Gastroesophageal sphincter (tissue), 4 donors: ENCODE data around the gene LPP. TPM values are rescaled to one million over a fixed set of nuclear protein-coding genes. Genes with fewer than 3 reads are reported as not detected.

Experiments
- ATAC-seq: fragments of 150-250 bp; one replicate; pipeline ENCODE4 v1.9.1; 2016; ENCODE audit warnings: mild to moderate bottlenecking, moderate library complexity
- H3K27ac ChIP-seq, 4 donors: fragments of 200-600 bp; sonication (generic) in 3 of 4; 1 replicate in 3 of 4; 2 replicates in 1 of 4; pipeline ENCODE4 v1.5.1; 2016 to 2019
- H3K27me3 ChIP-seq: fragments of 200-600 bp; sonication (generic); one replicate; pipeline ENCODE4 v1.5.1; 2019
- H3K36me3 ChIP-seq, 2 donors: fragments of 200-600 bp; sonication (generic); one replicate each; pipeline ENCODE4 v1.5.1; 2019; ENCODE audit warnings: control low read depth in 1 of 2
- H3K4me1 ChIP-seq, 3 donors: fragments of 200-600 bp; sonication (generic); 1 replicate in 2 of 3; 2 replicates in 1 of 3; pipeline ENCODE4 v1.5.1; 2016 to 2019; ENCODE audit warnings: control low read depth in 2 of 3
- H3K4me3 ChIP-seq, 2 donors: fragments of 200-600 bp; sonication (generic); one replicate each; pipeline ENCODE4 v1.5.1; 2019; ENCODE audit warnings: mild to moderate bottlenecking in 1 of 2, moderate library complexity in 1 of 2
- H3K9me3 ChIP-seq, 3 donors: fragments of 200-600 bp; sonication (generic); one replicate each; pipeline ENCODE4 v1.5.1; 2017 to 2019; ENCODE audit warnings: control low read depth in 2 of 3
- EP300 ChIP-seq: sonication (generic); formaldehyde crosslinking; IDR thresholded peaks from one replicate; pipeline ENCODE4 v1.6.1; 2017; ENCODE audit warnings: antibody characterized with exemption, mild to moderate bottlenecking
- POLR2A ChIP-seq, 2 donors: fragments of 450-650 bp; IDR thresholded peaks; one replicate each; pipeline ENCODE4 v1.6.1; 2017; ENCODE audit warnings: antibody characterized with exemption in 2 of 2, mild to moderate bottlenecking in 2 of 2, moderate library complexity in 1 of 2
- POLR2AphosphoS5 ChIP-seq: sonication (generic); formaldehyde crosslinking; IDR thresholded peaks from one replicate; pipeline ENCODE4 v1.6.1; 2017; ENCODE audit warnings: antibody characterized with exemption
- WGBS, 2 donors: methylation state at CpG; one replicate each; pipeline ENCODE4 v1.1.5; 2018; ENCODE audit warnings: low coverage in 1 of 2; 5-methylcytosine and 5-hydroxymethylcytosine counted together
- total RNA-seq, 4 donors: library from RNA; depleted of rRNA; stranded (reverse); fragments of >200 nt; gene quantifications; one replicate each; pipeline ENCODE4 v1.1.0, GENCODE V29; 2016
- TF ChIP-seq, protein P1 (sequence below), 4 experiments: fragments of 200-600 bp in 2 of 4; fragments of 450-650 bp in 2 of 4; sonication (generic) in 1 of 4; IDR thresholded peaks; one replicate each; pipeline ENCODE4 v1.5.1; 2017 to 2019; ENCODE audit warnings: antibody characterized with exemption in 4 of 4, mild to moderate bottlenecking in 2 of 4, moderate library complexity in 2 of 4

Gene LPP
- total RNA-seq, 4 donors from 2014 or later = 1,243 to 2,297 (median 2,164) TPM

DNA sequence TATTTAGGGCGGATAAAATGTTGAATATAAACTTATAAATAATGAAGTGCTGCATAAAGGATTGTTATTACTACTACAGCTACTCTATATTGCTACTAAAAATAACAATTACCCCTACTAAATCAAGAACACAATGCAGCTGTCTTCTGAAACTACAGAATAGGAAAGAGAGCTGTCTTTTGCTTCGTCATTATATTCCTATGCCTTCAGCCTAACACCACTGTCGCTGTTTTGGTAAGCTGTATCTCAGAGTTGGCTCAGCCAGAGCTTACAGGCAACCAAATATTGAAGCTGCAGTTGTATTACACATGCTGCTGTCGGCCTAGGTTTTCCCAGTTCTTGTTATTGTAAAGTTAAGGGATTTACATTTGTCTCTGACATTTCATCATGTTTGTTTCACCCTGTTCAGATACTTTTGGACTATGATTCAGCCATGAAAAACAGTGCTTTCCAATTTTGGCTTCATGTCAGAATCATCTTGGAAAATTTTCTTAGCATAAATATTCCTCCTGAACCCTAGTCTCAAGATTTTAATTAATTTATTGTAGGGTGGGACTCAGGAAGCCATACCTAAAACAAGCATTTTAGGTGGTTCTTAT, 31.3 kb upstream of the LPP start:
- TF ChIP-seq POLR2AphosphoS5 (no peak), EP300 (no peak), POLR2A (IDR thresholded peaks at IDR 0.05) (no peak)
- TF ChIP-seq, protein P1, sequence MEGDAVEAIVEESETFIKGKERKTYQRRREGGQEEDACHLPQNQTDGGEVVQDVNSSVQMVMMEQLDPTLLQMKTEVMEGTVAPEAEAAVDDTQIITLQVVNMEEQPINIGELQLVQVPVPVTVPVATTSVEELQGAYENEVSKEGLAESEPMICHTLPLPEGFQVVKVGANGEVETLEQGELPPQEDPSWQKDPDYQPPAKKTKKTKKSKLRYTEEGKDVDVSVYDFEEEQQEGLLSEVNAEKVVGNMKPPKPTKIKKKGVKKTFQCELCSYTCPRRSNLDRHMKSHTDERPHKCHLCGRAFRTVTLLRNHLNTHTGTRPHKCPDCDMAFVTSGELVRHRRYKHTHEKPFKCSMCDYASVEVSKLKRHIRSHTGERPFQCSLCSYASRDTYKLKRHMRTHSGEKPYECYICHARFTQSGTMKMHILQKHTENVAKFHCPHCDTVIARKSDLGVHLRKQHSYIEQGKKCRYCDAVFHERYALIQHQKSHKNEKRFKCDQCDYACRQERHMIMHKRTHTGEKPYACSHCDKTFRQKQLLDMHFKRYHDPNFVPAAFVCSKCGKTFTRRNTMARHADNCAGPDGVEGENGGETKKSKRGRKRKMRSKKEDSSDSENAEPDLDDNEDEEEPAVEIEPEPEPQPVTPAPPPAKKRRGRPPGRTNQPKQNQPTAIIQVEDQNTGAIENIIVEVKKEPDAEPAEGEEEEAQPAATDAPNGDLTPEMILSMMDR (IDR thresholded peaks at IDR 0.05) = no peak
- Histone ChIP-seq H3K4me3 (no peak overlapping the region), H3K9me3 (no peaks in the 10 kb centered on the region), H3K36me3 (no peaks in the 10 kb centered on the region), H3K27me3 (no peaks in the 10 kb centered on the region), H3K27ac (peak overlapping the region; percentile 32 to 78 (median 60)), H3K4me1 (peaks cover 0 to 42% (median 6%) of the 10 kb centered on the region in 3 donors)
- no peak for ATAC-seq
- 43 to 75% methylated on average over 4 of the region's 4 CpGs for WGBS, 2 donors

DNA sequence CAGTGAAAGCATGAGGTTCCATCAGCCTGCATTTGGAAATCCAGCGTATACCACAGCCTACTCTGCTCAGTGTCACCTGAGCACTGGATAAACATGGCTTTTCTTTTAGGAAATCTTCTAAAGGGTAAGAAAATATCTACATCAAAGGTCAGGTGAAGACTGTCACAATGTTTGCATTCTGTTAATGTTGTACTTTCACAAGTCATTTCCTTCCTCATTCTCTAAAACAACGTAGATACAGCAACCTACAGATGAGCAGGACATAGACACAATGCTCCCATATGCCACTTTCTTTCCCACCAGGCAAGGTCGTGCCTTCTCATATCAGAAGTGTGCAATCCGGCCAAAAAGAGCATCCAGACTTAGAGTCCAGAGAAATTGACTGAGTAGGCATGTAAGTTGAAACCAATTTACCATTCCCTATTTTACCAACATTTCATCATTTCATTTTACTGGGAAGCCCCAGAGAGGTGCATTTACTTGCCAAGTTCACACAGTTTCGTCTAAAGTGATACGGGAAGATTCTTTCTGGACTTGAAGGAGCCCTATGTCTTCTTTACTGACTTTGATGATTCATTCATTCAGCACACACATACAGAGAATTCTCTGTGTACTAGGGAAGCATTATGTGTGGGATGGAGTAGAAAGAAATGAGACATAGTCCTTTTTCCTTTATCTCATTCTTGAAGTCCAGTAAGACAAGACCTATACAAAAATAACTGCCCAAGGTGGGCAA, 30.6 kb upstream of the LPP start:
- 72 to 73% methylated on average over 5 of the region's 6 CpGs for WGBS, 2 donors
- Histone ChIP-seq H3K36me3 (no peaks in the 10 kb centered on the region), H3K9me3 (no peaks in the 10 kb centered on the region), H3K4me3 (no peak overlapping the region), H3K27me3 (no peaks in the 10 kb centered on the region), H3K27ac (peak overlapping the region; percentile 49 to 78 (median 64)), H3K4me1 (peaks cover 0 to 48% (median 6%) of the 10 kb centered on the region in 3 donors)
- TF ChIP-seq POLR2A (IDR thresholded peaks at IDR 0.05) (no peak), POLR2AphosphoS5 (no peak), EP300 (no peak)
- TF ChIP-seq, protein P1 (IDR thresholded peaks at IDR 0.05) = no peak
- ATAC-seq = no peak

GRCh38 chr3:188124184-188124583, 29.8 kb upstream of the LPP start:
- H3K4me3 ChIP-seq = no peak overlapping the region
- no peaks in the 10 kb centered on the region for H3K36me3 ChIP-seq
- 46 to 57% methylated on average over 2 of the region's 2 CpGs for WGBS, 2 donors
- no peak for ATAC-seq
- H3K9me3 ChIP-seq = no peaks in the 10 kb centered on the region
- peak overlapping the region; percentile 56 to 78 (median 66) for H3K27ac ChIP-seq
- no peaks in the 10 kb centered on the region for H3K27me3 ChIP-seq
- H3K4me1 ChIP-seq = peaks cover 0 to 48% (median 6%) of the 10 kb centered on the region in 3 donors
- TF ChIP-seq EP300 (no peak), POLR2A (IDR thresholded peaks at IDR 0.05) (no peak), POLR2AphosphoS5 (no peak)
- TF ChIP-seq, protein P1 (IDR thresholded peaks at IDR 0.05) = no peak

DNA sequence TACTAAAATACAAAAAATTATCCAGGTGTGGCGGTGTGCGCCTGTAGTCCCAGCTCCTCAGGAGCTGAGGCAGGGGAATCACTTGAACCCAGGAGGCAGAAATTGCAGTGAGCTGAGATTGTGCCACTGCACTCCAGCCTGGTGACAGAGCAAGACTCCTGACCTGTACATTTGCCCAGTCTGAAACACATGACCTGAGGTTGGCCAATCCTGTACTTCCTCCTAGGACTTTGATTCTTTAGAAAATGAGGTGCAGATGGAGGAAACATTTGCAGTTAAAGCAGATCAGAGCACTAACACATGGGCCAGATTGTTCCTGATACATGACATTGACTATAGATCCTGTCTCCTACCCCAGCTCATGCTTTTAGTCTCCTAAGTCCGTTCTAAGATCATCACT, 28.9 kb upstream of the LPP start:
- H3K27me3 ChIP-seq = no peaks in the 10 kb centered on the region
- TF ChIP-seq EP300 = no peak
- TF ChIP-seq POLR2AphosphoS5 = no peak
- TF ChIP-seq, protein P1 (IDR thresholded peaks at IDR 0.05) = no peak
- TF ChIP-seq POLR2A (IDR thresholded peaks at IDR 0.05) = no peak
- no peak overlapping the region for H3K4me3 ChIP-seq
- 75 to 88% methylated on average over 1 to 3 of the region's 3 CpGs for WGBS, 2 donors
- ATAC-seq = no peak
- H3K4me1 ChIP-seq = peaks cover 0 to 48% (median 6%) of the 10 kb centered on the region in 3 donors
- peak overlapping the region; percentile 56 to 78 (median 66) for H3K27ac ChIP-seq
- no peaks in the 10 kb centered on the region for H3K36me3 ChIP-seq
- no peaks in the 10 kb centered on the region for H3K9me3 ChIP-seq
